PFSK-1 (cell line): ENCODE results near the gene MKI67.

Experiments used
- FOXP2 ChIP-seq: optimal IDR thresholded peaks from 2 replicates; pipeline ENCODE3; 2011; ENCODE audit warnings: borderline replicate concordance, control low read depth, inconsistent platforms; ENCODE audit not compliant: insufficient read depth; ENCODE audit errors: extremely low read length, extremely low read depth
- POLR2AphosphoS5 ChIP-seq: IDR thresholded peaks from 2 replicates; pipeline ENCODE4 v1.6.1; 2012; ENCODE audit warnings: low read depth, mild to moderate bottlenecking, control low read depth, low read length, moderate library complexity
- SIN3A ChIP-seq: IDR thresholded peaks from 2 replicates; pipeline ENCODE4 v1.6.1; 2012; ENCODE audit warnings: mild to moderate bottlenecking, low read length, moderate library complexity, borderline replicate concordance; ENCODE audit not compliant: insufficient read depth
- TAF1 ChIP-seq: IDR thresholded peaks from 2 replicates; pipeline ENCODE4 v1.6.1; 2012; ENCODE audit warnings: low read length, control low read depth, borderline replicate concordance; ENCODE audit not compliant: insufficient read depth
- TF ChIP-seq, protein P1 (sequence below), 2 experiments: IDR thresholded peaks; 2 replicates each; pipeline versions ENCODE4 v1.6.1 to v1.8.0; 2011 to 2012; ENCODE audit warnings: low read depth in 2 of 2, low read length in 2 of 2, control low read depth in 1 of 2, inconsistent platforms in 1 of 2, mild to moderate bottlenecking in 1 of 2, moderate library complexity in 1 of 2; ENCODE audit not compliant: insufficient read depth in 1 of 2

The MKI67 gene

DNA sequence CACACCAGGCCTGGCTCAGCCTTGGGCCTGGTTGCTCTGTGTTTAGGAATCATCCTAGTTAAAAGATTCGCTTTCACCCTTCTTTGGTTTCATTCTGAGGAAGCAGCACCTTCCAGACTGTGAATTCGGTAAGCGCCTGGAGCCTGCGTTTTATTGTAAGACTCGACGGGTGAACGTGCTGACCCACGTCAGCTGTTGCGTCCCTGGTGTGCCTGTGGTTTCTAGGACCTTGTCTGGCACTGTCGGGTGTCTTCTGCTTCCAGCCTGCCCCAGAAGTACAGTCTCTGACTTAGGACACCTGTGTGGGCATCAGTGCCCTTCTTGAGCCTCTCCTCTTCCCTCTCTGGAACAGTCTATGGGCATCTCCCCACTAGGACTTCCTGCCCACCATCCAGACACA, 26.3 kb downstream of the MKI67 start:
- TF ChIP-seq FOXP2 (no peak), SIN3A (no peak), TAF1 (no peak), POLR2AphosphoS5 (no peak)
- TF ChIP-seq, protein P1, sequence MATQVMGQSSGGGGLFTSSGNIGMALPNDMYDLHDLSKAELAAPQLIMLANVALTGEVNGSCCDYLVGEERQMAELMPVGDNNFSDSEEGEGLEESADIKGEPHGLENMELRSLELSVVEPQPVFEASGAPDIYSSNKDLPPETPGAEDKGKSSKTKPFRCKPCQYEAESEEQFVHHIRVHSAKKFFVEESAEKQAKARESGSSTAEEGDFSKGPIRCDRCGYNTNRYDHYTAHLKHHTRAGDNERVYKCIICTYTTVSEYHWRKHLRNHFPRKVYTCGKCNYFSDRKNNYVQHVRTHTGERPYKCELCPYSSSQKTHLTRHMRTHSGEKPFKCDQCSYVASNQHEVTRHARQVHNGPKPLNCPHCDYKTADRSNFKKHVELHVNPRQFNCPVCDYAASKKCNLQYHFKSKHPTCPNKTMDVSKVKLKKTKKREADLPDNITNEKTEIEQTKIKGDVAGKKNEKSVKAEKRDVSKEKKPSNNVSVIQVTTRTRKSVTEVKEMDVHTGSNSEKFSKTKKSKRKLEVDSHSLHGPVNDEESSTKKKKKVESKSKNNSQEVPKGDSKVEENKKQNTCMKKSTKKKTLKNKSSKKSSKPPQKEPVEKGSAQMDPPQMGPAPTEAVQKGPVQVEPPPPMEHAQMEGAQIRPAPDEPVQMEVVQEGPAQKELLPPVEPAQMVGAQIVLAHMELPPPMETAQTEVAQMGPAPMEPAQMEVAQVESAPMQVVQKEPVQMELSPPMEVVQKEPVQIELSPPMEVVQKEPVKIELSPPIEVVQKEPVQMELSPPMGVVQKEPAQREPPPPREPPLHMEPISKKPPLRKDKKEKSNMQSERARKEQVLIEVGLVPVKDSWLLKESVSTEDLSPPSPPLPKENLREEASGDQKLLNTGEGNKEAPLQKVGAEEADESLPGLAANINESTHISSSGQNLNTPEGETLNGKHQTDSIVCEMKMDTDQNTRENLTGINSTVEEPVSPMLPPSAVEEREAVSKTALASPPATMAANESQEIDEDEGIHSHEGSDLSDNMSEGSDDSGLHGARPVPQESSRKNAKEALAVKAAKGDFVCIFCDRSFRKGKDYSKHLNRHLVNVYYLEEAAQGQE (IDR thresholded peaks at IDR 0.05; ENCODE audit: insufficient read depth in 1 of 2, low read depth in 2 of 2, low read length in 2 of 2) = no peak

- TF ChIP-seq FOXP2 = no peak
- no peak for TF ChIP-seq SIN3A
- no peak for TF ChIP-seq POLR2AphosphoS5
- TF ChIP-seq TAF1 = no peak
- TF ChIP-seq, protein P1 (IDR thresholded peaks at IDR 0.05; ENCODE audit: insufficient read depth in 1 of 2, low read depth in 2 of 2, low read length in 2 of 2) = no peak
Measured at GRCh38 chr10:128098631-128099030, 27.6 kb downstream of the MKI67 start.

DNA sequence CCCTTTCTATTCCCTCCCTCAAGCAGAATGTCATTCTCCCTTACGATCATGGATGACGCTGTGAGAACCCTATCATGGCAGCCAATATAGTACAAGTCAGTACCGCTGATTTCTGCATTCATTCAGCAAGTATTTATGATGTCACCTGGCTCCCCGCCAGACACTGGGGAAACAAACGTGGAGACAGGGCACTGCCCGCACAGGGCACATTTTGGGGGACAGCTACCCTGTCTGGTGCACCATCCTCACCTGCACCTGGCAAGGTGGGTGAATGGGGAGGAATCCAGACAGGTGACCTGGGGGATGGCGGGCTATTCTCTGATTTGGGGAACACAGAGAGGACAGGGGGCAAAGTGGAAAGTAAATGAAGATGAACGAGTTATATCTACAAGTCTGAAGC, 28.4 kb downstream of the MKI67 start:
- no peak for TF ChIP-seq SIN3A
- no peak for TF ChIP-seq POLR2AphosphoS5
- TF ChIP-seq TAF1 = no peak
- TF ChIP-seq FOXP2 = no peak
- TF ChIP-seq, protein P1 (IDR thresholded peaks at IDR 0.05; ENCODE audit: insufficient read depth in 1 of 2, low read depth in 2 of 2, low read length in 2 of 2) = no peak

- TF ChIP-seq POLR2AphosphoS5 (no peak), FOXP2 (no peak), TAF1 (no peak), SIN3A (no peak)
- TF ChIP-seq, protein P1 (IDR thresholded peaks at IDR 0.05; ENCODE audit: insufficient read depth in 1 of 2, low read depth in 2 of 2, low read length in 2 of 2) = no peak
Measured at GRCh38 chr10:128096486-128097199, 29.6 kb downstream of the MKI67 start.
